Mesenchymal stem cell (in vitro differentiated cells and primary cell): ENCODE data around the gene RFPL2.
"Not testable (repeated sequence)": the region's sequence is repeated elsewhere in the genome, so short reads cannot be mapped to it uniquely, and the experiment has no call there.

Experiments
- DNase-seq: peaks from one replicate; pipeline ENCODE4 v3.0.0-alpha.2; 2013
- H2AFZ ChIP-seq: one replicate; pipeline ENCODE4 v1.6.1; 2013; ENCODE audit warnings: low read depth, mild to moderate bottlenecking, control low read depth, inconsistent platforms, low read length, moderate library complexity
- H2AK5ac ChIP-seq: 2 replicates; pipeline ENCODE4 v1.6.1; 2013; ENCODE audit warnings: low read length, moderate library complexity, mild to moderate bottlenecking, inconsistent platforms; ENCODE audit not compliant: severe bottlenecking
- H2BK120ac ChIP-seq: one replicate; pipeline ENCODE4 v1.6.1; 2013; ENCODE audit warnings: low read depth, mild to moderate bottlenecking, inconsistent platforms, low read length, moderate library complexity
- H2BK12ac ChIP-seq, 2 experiments: one replicate each; pipeline ENCODE4 v1.6.1; 2013; ENCODE audit warnings: inconsistent platforms in 2 of 2, low read length in 2 of 2, mild to moderate bottlenecking in 2 of 2, moderate library complexity in 2 of 2, control low read depth in 1 of 2
- H2BK15ac ChIP-seq: one replicate; pipeline ENCODE4 v1.6.1; 2013; ENCODE audit warnings: mild to moderate bottlenecking, low read depth, inconsistent platforms; ENCODE audit not compliant: poor library complexity, severe bottlenecking
- H2BK5ac ChIP-seq: 2 replicates; pipeline ENCODE4 v1.6.1; 2013; ENCODE audit warnings: low read depth, mild to moderate bottlenecking, low read length, control low read depth, inconsistent platforms; ENCODE audit not compliant: poor library complexity, severe bottlenecking
- H3K14ac ChIP-seq, 2 experiments: one replicate each; pipeline ENCODE4 v1.6.1; 2013; ENCODE audit warnings: inconsistent platforms in 2 of 2, low read length in 2 of 2, control low read depth in 1 of 2, mild to moderate bottlenecking in 1 of 2, moderate library complexity in 1 of 2
- H3K18ac ChIP-seq, 2 experiments: one replicate each; pipeline ENCODE4 v1.6.1; 2013; ENCODE audit warnings: inconsistent platforms in 2 of 2, low read length in 2 of 2, control low read depth in 1 of 2, low read depth in 1 of 2, mild to moderate bottlenecking in 1 of 2
- H3K23ac ChIP-seq, 2 experiments: one replicate each; pipeline ENCODE4 v1.6.1; 2013; ENCODE audit warnings: inconsistent platforms in 2 of 2, low read length in 2 of 2, mild to moderate bottlenecking in 2 of 2, moderate library complexity in 2 of 2, control low read depth in 1 of 2
- H3K27ac ChIP-seq: 2 replicates; pipeline ENCODE4 v1.5.1; 2013; ENCODE audit warnings: mild to moderate bottlenecking, moderate library complexity, low read length, control low read depth, inconsistent platforms; ENCODE audit not compliant: poor library complexity, severe bottlenecking
- H3K27me3 ChIP-seq, 2 experiments: 2 replicates each; pipeline versions ENCODE4 v1.6.1 to v1.7.0; 2013; ENCODE audit warnings: low read length in 2 of 2, mild to moderate bottlenecking in 2 of 2, moderate library complexity in 2 of 2, control low read depth in 1 of 2, inconsistent platforms in 1 of 2; ENCODE audit not compliant: control insufficient read depth in 1 of 2, insufficient read depth in 1 of 2
- H3K36me3 ChIP-seq, 2 experiments: 2 replicates each; pipeline versions ENCODE4 v1.6.1 to v1.7.0; 2013; ENCODE audit warnings: low read length in 2 of 2, control low read depth in 1 of 2, inconsistent platforms in 1 of 2, low read depth in 1 of 2, mild to moderate bottlenecking in 1 of 2; ENCODE audit not compliant: insufficient read depth in 2 of 2, control insufficient read depth in 1 of 2
- H3K4ac ChIP-seq, 2 experiments: one replicate each; pipeline ENCODE4 v1.6.1; 2013; ENCODE audit warnings: inconsistent platforms in 2 of 2, low read length in 2 of 2, mild to moderate bottlenecking in 2 of 2, moderate library complexity in 2 of 2, control low read depth in 1 of 2, low read depth in 1 of 2
- H3K4me1 ChIP-seq: 2 replicates; pipeline ENCODE4 v1.6.1; 2013; ENCODE audit warnings: low read depth, low read length, control low read depth; ENCODE audit not compliant: control insufficient read depth, insufficient read depth
- H3K4me2 ChIP-seq: 2 replicates; pipeline ENCODE4 v1.6.1; 2013; ENCODE audit warnings: low read length, mild to moderate bottlenecking, inconsistent platforms; ENCODE audit not compliant: poor library complexity, severe bottlenecking
- H3K4me3 ChIP-seq, 2 experiments: 2 replicates each; pipeline versions ENCODE4 v1.5.1 to v1.7.0; 2013; ENCODE audit warnings: low read length in 2 of 2, mild to moderate bottlenecking in 2 of 2, control low read depth in 1 of 2, low read depth in 1 of 2; ENCODE audit not compliant: insufficient read depth in 1 of 2
- H3K79me1 ChIP-seq: replicated peaks from 2 replicates; pipeline ENCODE4 v1.6.1; 2013; ENCODE audit warnings: mild to moderate bottlenecking, control low read depth, low read length, inconsistent platforms; ENCODE audit not compliant: poor library complexity, severe bottlenecking
- H3K9ac ChIP-seq: 2 replicates; pipeline ENCODE4 v1.7.0; 2013; ENCODE audit warnings: mild to moderate bottlenecking, low read length, moderate library complexity
- H3K9me3 ChIP-seq: 2 replicates; pipeline ENCODE4 v1.7.0; 2013; ENCODE audit warnings: mild to moderate bottlenecking, low read length; ENCODE audit not compliant: control insufficient read depth
- H4K8ac ChIP-seq: one replicate; pipeline ENCODE4 v1.6.1; 2013; ENCODE audit warnings: inconsistent platforms, mild to moderate bottlenecking, low read length, moderate library complexity
- H4K91ac ChIP-seq: one replicate; pipeline ENCODE4 v1.6.1; 2013; ENCODE audit warnings: mild to moderate bottlenecking, low read length, inconsistent platforms
- WGBS: methylation state at CpG from one replicate; pipeline ENCODE4 v1.1.7; 2013; ENCODE audit warnings: mixed read lengths; 5-methylcytosine and 5-hydroxymethylcytosine counted together

RFPL2 gene

DNA sequence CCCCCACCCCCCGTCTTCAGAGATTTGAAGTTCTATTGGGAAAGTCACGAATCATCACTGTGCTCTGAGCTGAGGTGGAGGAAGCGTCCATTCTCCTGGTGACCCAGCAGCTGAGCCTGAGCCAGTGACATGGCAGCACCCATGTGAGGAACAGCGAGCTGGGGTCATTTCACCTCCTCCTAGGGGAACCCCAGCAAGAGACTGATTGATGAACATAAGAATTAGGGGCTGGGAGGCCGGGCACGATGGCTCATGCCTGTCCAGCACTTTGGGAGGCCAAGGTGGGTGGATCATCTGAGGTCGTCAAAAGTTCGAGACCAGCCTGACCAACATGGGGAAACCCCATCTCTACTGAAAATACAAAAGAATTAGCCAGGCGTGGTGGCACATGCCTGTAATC is 11.5 kb downstream of the RFPL2 start:
- H3K9ac ChIP-seq, H3K36me3 ChIP-seq, H2BK5ac ChIP-seq, H2BK120ac ChIP-seq, H3K4me3 ChIP-seq, H2AFZ ChIP-seq, H3K23ac ChIP-seq, DNase-seq, H2AK5ac ChIP-seq, H3K4ac ChIP-seq, H2BK12ac ChIP-seq, H3K9me3 ChIP-seq, H4K8ac ChIP-seq, H3K4me1 ChIP-seq, H3K14ac ChIP-seq, H4K91ac ChIP-seq, H3K27ac ChIP-seq, H3K79me1 ChIP-seq, H3K4me2 ChIP-seq, H2BK15ac ChIP-seq, H3K18ac ChIP-seq: not testable (repeated sequence)
- WGBS = 76% methylated on average over 7 of the region's 9 CpGs
- peaks cover 4 to 22% of the 10 kb centered on the region in 2 experiments for H3K27me3 ChIP-seq

GRCh38 chr22:32191021-32191420 is 13.9 kb downstream of the RFPL2 start:
- not testable (repeated sequence) for H3K4me3 ChIP-seq, H3K9me3 ChIP-seq, H4K91ac ChIP-seq, H3K18ac ChIP-seq, H2AFZ ChIP-seq, H3K36me3 ChIP-seq, H3K4me1 ChIP-seq, H2BK5ac ChIP-seq, H2BK15ac ChIP-seq, DNase-seq, H3K14ac ChIP-seq, H4K8ac ChIP-seq, H3K27ac ChIP-seq, H3K9ac ChIP-seq, H3K4ac ChIP-seq, H3K79me1 ChIP-seq, H2BK120ac ChIP-seq, H3K4me2 ChIP-seq, H2BK12ac ChIP-seq, H3K23ac ChIP-seq, H2AK5ac ChIP-seq
- WGBS = 84% methylated on average over 13 of the region's 15 CpGs
- peaks cover 0 to 13% of the 10 kb centered on the region in 2 experiments for H3K27me3 ChIP-seq

DNA sequence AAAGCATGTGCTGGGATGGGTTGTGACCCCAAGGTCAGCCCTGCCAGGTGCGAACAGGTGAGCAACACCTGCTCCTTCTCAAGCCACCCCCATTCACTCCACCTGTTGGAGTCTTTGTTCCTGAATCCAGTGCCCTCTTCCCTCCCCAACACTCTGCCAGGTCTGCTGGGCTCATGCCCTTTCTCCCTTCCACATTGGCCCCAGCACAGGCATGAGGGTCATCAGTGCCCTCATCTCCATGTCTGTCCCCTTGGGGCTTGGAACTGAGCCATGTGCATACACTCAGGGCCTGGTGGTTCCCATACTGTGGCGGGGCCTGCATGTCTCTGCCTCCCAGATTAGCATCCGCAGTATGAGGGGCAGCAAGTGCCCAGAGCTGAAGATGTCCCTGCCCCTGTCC is 19.1 kb downstream of the RFPL2 start:
- Histone ChIP-seq H3K36me3 (no peaks in the 10 kb centered on the region), H2BK120ac (no peak overlapping the region), H2BK15ac (no peak overlapping the region), H3K9me3 (no peaks in the 10 kb centered on the region), H3K14ac (no peak overlapping the region), H3K79me1 (no peaks in the 10 kb centered on the region), H3K27ac (no peak overlapping the region), H3K4me1 (no peaks in the 10 kb centered on the region), H3K4ac (no peak overlapping the region), H3K4me3 (no peak overlapping the region), H3K18ac (no peak overlapping the region), H2BK5ac (no peak overlapping the region), H2BK12ac (no peak overlapping the region), H4K8ac (no peak overlapping the region), H4K91ac (no peak overlapping the region), H2AFZ (no peak overlapping the region), H2AK5ac (no peak overlapping the region), H3K23ac (no peak overlapping the region), H3K27me3 (peaks cover 0 to 23% of the 10 kb centered on the region in 2 experiments), H3K4me2 (no peak overlapping the region), H3K9ac (no peak overlapping the region)
- WGBS = 80% methylated on average over 3 of the region's 3 CpGs
- no peak for DNase-seq

DNA sequence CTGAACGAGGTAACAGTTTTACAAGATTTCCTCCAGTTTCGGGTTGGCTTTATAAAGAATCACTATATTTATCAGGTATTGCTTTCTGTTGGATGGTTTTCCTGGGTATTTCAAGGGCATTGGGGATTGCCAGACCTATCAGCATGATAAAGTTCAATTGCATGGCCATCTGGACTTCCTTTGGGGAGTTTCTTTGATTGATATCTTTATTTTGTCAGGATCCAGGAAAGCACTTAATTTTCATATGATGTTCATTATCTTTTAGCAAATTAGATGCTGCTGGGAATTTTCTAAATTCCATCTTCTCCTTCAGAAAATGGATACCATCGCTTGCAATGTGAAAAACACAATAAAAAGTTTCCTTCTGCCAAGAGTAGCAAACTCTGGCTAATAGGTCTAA is 21.2 kb downstream of the RFPL2 start:
- Histone ChIP-seq H4K91ac (no peak overlapping the region), H3K27me3 (peaks cover 6 to 41% of the 10 kb centered on the region in 2 experiments), H4K8ac (no peak overlapping the region), H3K9me3 (no peaks in the 10 kb centered on the region), H3K36me3 (no peaks in the 10 kb centered on the region), H2BK120ac (no peak overlapping the region), H3K9ac (no peak overlapping the region), H3K4me1 (no peaks in the 10 kb centered on the region), H2AFZ (no peak overlapping the region), H3K4ac (no peak overlapping the region), H3K4me2 (no peak overlapping the region), H3K4me3 (no peak overlapping the region), H3K18ac (no peak overlapping the region), H3K79me1 (no peaks in the 10 kb centered on the region), H2AK5ac (no peak overlapping the region), H2BK5ac (no peak overlapping the region), H3K23ac (no peak overlapping the region), H3K27ac (no peak overlapping the region), H3K14ac (no peak overlapping the region), H2BK15ac (no peak overlapping the region), H2BK12ac (no peak overlapping the region)
- DNase-seq = no peak
- 73% methylated on average over 3 of the region's 3 CpGs for WGBS
